NCI-H1417 (cell line): ENCODE results near the gene CACNA1I.
"Not testable (repeated sequence)": the region's sequence is repeated elsewhere in the genome, so short reads cannot be mapped to it uniquely, and the experiment has no call there.

Source experiments
- DNase-seq, 3 experiments: peaks; one replicate each; lab custom pipeline; 2025; lab: John Stamatoyannopoulos, UW

CACNA1I gene

GRCh38 chr22:39718206-39718605 is 147.7 kb downstream of the CACNA1I start:
- no peak for DNase-seq

- DNase-seq: no peak
These were observed 148.4 kb downstream of the CACNA1I start for GRCh38 chr22:39718921-39719475.

- no peak for DNase-seq
These were observed 149.3 kb downstream of the CACNA1I start for GRCh38 chr22:39719559-39720450.

GRCh38 chr22:39721206-39722031 is 150.9 kb downstream of the CACNA1I start:
- DNase-seq: no peak

- no peak for DNase-seq
These were observed 151.4 kb downstream of the CACNA1I start for GRCh38 chr22:39722032-39722325.

- DNase-seq: no peak
These were observed 151.9 kb downstream of the CACNA1I start for GRCh38 chr22:39722501-39722900.

GRCh38 chr22:39723463-39723862 is 152.9 kb downstream of the CACNA1I start:
- DNase-seq: no peak

GRCh38 chr22:39723899-39724351 is 153.4 kb downstream of the CACNA1I start:
- no peak for DNase-seq

- DNase-seq: no peak
These were observed 153.8 kb downstream of the CACNA1I start for GRCh38 chr22:39724390-39724789.

GRCh38 chr22:39724857-39725256 is 154.3 kb downstream of the CACNA1I start:
- DNase-seq: no peak

GRCh38 chr22:39725351-39726035 is 154.9 kb downstream of the CACNA1I start:
- DNase-seq: peak; percentile 1 to 74 (median 57)

GRCh38 chr22:39727541-39727940 is 157.0 kb downstream of the CACNA1I start:
- DNase-seq: no peak

GRCh38 chr22:39728236-39728860 is 157.8 kb downstream of the CACNA1I start:
- no peak for DNase-seq

- DNase-seq: no peak
These were observed 158.8 kb downstream of the CACNA1I start for GRCh38 chr22:39729141-39729934.

- no peak for DNase-seq
These were observed 160.9 kb downstream of the CACNA1I start for GRCh38 chr22:39731481-39731880.

GRCh38 chr22:39731881-39732555 is 161.5 kb downstream of the CACNA1I start:
- peak in 2 of 3 experiments; percentile 47 to 70 for DNase-seq

GRCh38 chr22:39732625-39733024 is 162.1 kb downstream of the CACNA1I start:
- peak in 2 of 3 experiments; percentile 42 to 59 for DNase-seq

GRCh38 chr22:39733191-39733590 is 162.6 kb downstream of the CACNA1I start:
- no peak for DNase-seq

- not testable (repeated sequence) for DNase-seq
These were observed 163.5 kb downstream of the CACNA1I start for GRCh38 chr22:39734046-39734445.

GRCh38 chr22:39734866-39735265 is 164.3 kb downstream of the CACNA1I start:
- DNase-seq: no peak
